NT2/D1 (cell line): ENCODE measurements around the gene NUDT7.

Experiments used
- YY1 ChIP-seq: IDR thresholded peaks from 2 replicates; pipeline ENCODE4 v1.6.1; 2011; ENCODE audit not compliant: insufficient read length, insufficient read depth
- ZNF274 ChIP-seq: IDR thresholded peaks from 2 replicates; pipeline ENCODE4 v1.6.1; 2011; ENCODE audit warnings: mild to moderate bottlenecking, low read depth, low read length

GRCh38 chr16:77677129-77677528, 45.2 kb upstream of the NUDT7 start:
- no peak for TF ChIP-seq ZNF274
- no peak for TF ChIP-seq YY1
